Measurements from ENCODE around the gene CTNNA3.

- no peak for TF ChIP-seq POLR2A (IDR thresholded peaks at IDR 0.05)
- no peak for TF ChIP-seq CTCF (IDR thresholded peaks at IDR 0.05)
Measured at GRCh38 chr10:67171970-67172369, 524.0 kb downstream of the CTNNA3 start.
